HepG2 (cell line): ENCODE data around the gene TUT1. TPM values are rescaled to one million over a fixed set of nuclear protein-coding genes. Genes with fewer than 3 reads are reported as not detected.

ENCODE experiments used
- EEA1 ChIP-seq: sonication (generic); formaldehyde crosslinking; IDR thresholded peaks from 2 replicates; pipeline ENCODE4 v1.5.1; 2020; ENCODE audit warnings: mild to moderate bottlenecking, missing genetic modification reagents, borderline replicate concordance
- EED ChIP-seq: sonication (generic); formaldehyde crosslinking; IDR thresholded peaks from 2 replicates; pipeline ENCODE4 v1.5.0; 2020; ENCODE audit warnings: mild to moderate bottlenecking, missing genetic modification reagents
- HES4 ChIP-seq: sonication (generic); formaldehyde crosslinking; IDR thresholded peaks from 2 replicates; pipeline ENCODE4 v1.9.0; 2021; ENCODE audit warnings: mild to moderate bottlenecking, missing genetic modification reagents, borderline replicate concordance
- LBX2 ChIP-seq: sonication (generic); formaldehyde crosslinking; IDR thresholded peaks from 2 replicates; pipeline ENCODE4 v1.5.0; 2020; ENCODE audit warnings: missing genetic modification reagents, mild to moderate bottlenecking, borderline replicate concordance
- MAF1 ChIP-seq: sonication (generic); formaldehyde crosslinking; IDR thresholded peaks from 2 replicates; pipeline ENCODE4 v1.5.0; 2020; ENCODE audit warnings: missing genetic modification reagents, borderline replicate concordance
- MBD4 ChIP-seq: IDR thresholded peaks from 2 replicates; pipeline ENCODE4 v1.6.1; 2012; ENCODE audit warnings: low read length, inconsistent platforms, borderline replicate concordance
- NFIC ChIP-seq: IDR thresholded peaks from 2 replicates; pipeline ENCODE4 v1.6.1; 2012; ENCODE audit warnings: mild to moderate bottlenecking, low read length, inconsistent platforms
- NR2C2 ChIP-seq: sonication (generic); formaldehyde crosslinking; IDR thresholded peaks from 2 replicates; pipeline ENCODE4 v1.4.0; 2020; ENCODE audit warnings: missing genetic modification reagents, mild to moderate bottlenecking, moderate library complexity, borderline replicate concordance
- NRL ChIP-seq: sonication (generic); formaldehyde crosslinking; IDR thresholded peaks from 2 replicates; pipeline ENCODE4 v1.5.0; 2020; ENCODE audit warnings: missing genetic modification reagents, mild to moderate bottlenecking, moderate library complexity, borderline replicate concordance
- RELA ChIP-seq: sonication (generic); formaldehyde crosslinking; IDR thresholded peaks from 2 replicates; pipeline ENCODE4 v1.4.0; 2020; ENCODE audit warnings: missing genetic modification reagents
- SRY ChIP-seq: sonication (generic); formaldehyde crosslinking; IDR thresholded peaks from 2 replicates; pipeline ENCODE4 v1.8.0; 2022; ENCODE audit warnings: mild to moderate bottlenecking, missing genetic modification reagents
- U2AF2 ChIP-seq: fragments of 200-400 bp; formaldehyde crosslinking; IDR thresholded peaks from 2 replicates; pipeline ENCODE4 v1.6.1; 2017; ENCODE audit warnings: low read depth, mild to moderate bottlenecking, low read length
- ZIK1 ChIP-seq: sonication (generic); formaldehyde crosslinking; IDR thresholded peaks from 2 replicates; pipeline ENCODE4 v1.5.0; 2020; ENCODE audit warnings: mild to moderate bottlenecking, low read depth, missing genetic modification reagents, borderline replicate concordance
- ZNF230 ChIP-seq: sonication (generic); formaldehyde crosslinking; IDR thresholded peaks from 2 replicates; pipeline ENCODE4 v1.4.0; 2020; ENCODE audit warnings: mild to moderate bottlenecking, missing genetic modification reagents
- ZNF510 ChIP-seq: sonication (generic); formaldehyde crosslinking; IDR thresholded peaks from 2 replicates; pipeline ENCODE4 v1.4.0; 2020; ENCODE audit warnings: low read depth, mild to moderate bottlenecking, missing genetic modification reagents
- ZNF572 ChIP-seq: sonication (generic); formaldehyde crosslinking; IDR thresholded peaks from 2 replicates; pipeline ENCODE4 v1.5.1; 2020; ENCODE audit warnings: mild to moderate bottlenecking, missing genetic modification reagents
- ZNF605 ChIP-seq: sonication (generic); formaldehyde crosslinking; IDR thresholded peaks from 2 replicates; pipeline ENCODE4 v1.8.0; 2022; ENCODE audit warnings: mild to moderate bottlenecking, missing genetic modification reagents
- ZNF704 ChIP-seq: sonication (generic); formaldehyde crosslinking; IDR thresholded peaks from 2 replicates; pipeline ENCODE4 v1.8.1; 2023; ENCODE audit warnings: mild to moderate bottlenecking, inconsistent platforms, moderate library complexity, missing genetic modification reagents, borderline replicate concordance
- ZNF747 ChIP-seq: sonication (generic); formaldehyde crosslinking; IDR thresholded peaks from 2 replicates; pipeline ENCODE4 v1.8.1; 2023; ENCODE audit warnings: missing genetic modification reagents, mild to moderate bottlenecking, borderline replicate concordance
- ZNF761 ChIP-seq: sonication (generic); formaldehyde crosslinking; conservative IDR thresholded peaks from 2 replicates; pipeline ENCODE4 v1.4.0; 2020; ENCODE audit warnings: mild to moderate bottlenecking, missing genetic modification reagents
- ZNF772 ChIP-seq: sonication (generic); formaldehyde crosslinking; IDR thresholded peaks from 2 replicates; pipeline ENCODE4 v1.5.0; 2020; ENCODE audit warnings: mild to moderate bottlenecking, missing genetic modification reagents
- ZSCAN31 ChIP-seq: sonication (generic); formaldehyde crosslinking; IDR thresholded peaks from 2 replicates; pipeline ENCODE4 v1.5.0; 2020; ENCODE audit warnings: low read depth, mild to moderate bottlenecking, missing genetic modification reagents
- polyA plus RNA-seq, 8 experiments: library from polyadenylated mRNA; depleted of rRNA in 3 of 8; stranded (reverse) in 7 of 8; unstranded in 1 of 8; fragments of >200 nt; fragmentation: Illumina TruSeq in 4 of 8; extraction: Trizol in 4 of 8; gene quantifications; 2 replicates each; pipeline versions ENCODE4 v1.2.1 to v1.2.3, GENCODE V29; 2011 to 2016; ENCODE audit warnings: low read depth in 4 of 8, missing spikeins in 1 of 8, mixed read lengths in 1 of 8; ENCODE audit not compliant: insufficient read depth in 1 of 8
- total RNA-seq, 5 experiments: library from RNA; depleted of rRNA; stranded (reverse); fragments of >200 nt; fragmentation: Illumina TruSeq; extraction: Trizol; gene quantifications; 2 replicates each; pipeline ENCODE4 v1.2.3, GENCODE V29; 2016; ENCODE audit warnings: low read depth in 1 of 5
- TF ChIP-seq, protein P1 (sequence below): IDR thresholded peaks from 2 replicates; pipeline ENCODE4 v1.6.1; 2016; ENCODE audit warnings: low read depth, missing genetic modification reagents, missing compliant biosample characterization

The TUT1 gene
- total and polyA plus RNA-seq, 2 of the 13 experiments (the other 11 are each of a cell fraction or from before 2014, with no cell fraction given) = 9.7 to 14.3 TPM

- TF ChIP-seq NR2C2 (CRISPR knock-in tag) (no peak), LBX2 (CRISPR knock-in tag) (no peak), NRL (CRISPR knock-in tag) (no peak), SRY (CRISPR knock-in tag) (0 out of 2 replicates have a peak, but pooled peaks have one; percentile 44), MBD4 (0 out of 2 replicates have a peak, but pooled peaks have one; percentile 39), ZNF510 (CRISPR knock-in tag) (0 out of 2 replicates have a peak, but pooled peaks have one; percentile 49), EEA1 (CRISPR knock-in tag) (no peak), MAF1 (CRISPR knock-in tag) (peak; percentile 21; the same call in 1 of the 2 replicates), ZNF747 (0 out of 2 replicates have a peak, but pooled peaks have one; percentile 53), U2AF2 (no peak), ZNF605 (CRISPR knock-in tag) (peak; percentile 11; the same call in 1 of the 2 replicates), NFIC (0 out of 2 replicates have a peak, but pooled peaks have one; percentile 22), ZNF772 (CRISPR knock-in tag) (peak; percentile 32; the same call in 1 of the 2 replicates), ZNF230 (CRISPR knock-in tag) (0 out of 2 replicates have a peak, but pooled peaks have one; percentile 76), RELA (CRISPR knock-in tag) (no peak), EED (CRISPR knock-in tag) (0 out of 2 replicates have a peak, but pooled peaks have one; percentile 36), ZNF761 (CRISPR knock-in tag) (0 out of 2 replicates have a peak, but pooled peaks have one; percentile 21), ZNF572 (CRISPR knock-in tag) (0 out of 2 replicates have a peak, but pooled peaks have one; percentile 40), ZSCAN31 (CRISPR knock-in tag) (peak; percentile 39), ZNF704 (CRISPR knock-in tag) (peak; percentile 52; the same call in 1 of the 2 replicates), HES4 (CRISPR knock-in tag) (0 out of 2 replicates have a peak, but pooled peaks have one; percentile 22), ZIK1 (CRISPR knock-in tag) (no peak; the same call in 1 of the 2 replicates)
- TF ChIP-seq, protein P1, sequence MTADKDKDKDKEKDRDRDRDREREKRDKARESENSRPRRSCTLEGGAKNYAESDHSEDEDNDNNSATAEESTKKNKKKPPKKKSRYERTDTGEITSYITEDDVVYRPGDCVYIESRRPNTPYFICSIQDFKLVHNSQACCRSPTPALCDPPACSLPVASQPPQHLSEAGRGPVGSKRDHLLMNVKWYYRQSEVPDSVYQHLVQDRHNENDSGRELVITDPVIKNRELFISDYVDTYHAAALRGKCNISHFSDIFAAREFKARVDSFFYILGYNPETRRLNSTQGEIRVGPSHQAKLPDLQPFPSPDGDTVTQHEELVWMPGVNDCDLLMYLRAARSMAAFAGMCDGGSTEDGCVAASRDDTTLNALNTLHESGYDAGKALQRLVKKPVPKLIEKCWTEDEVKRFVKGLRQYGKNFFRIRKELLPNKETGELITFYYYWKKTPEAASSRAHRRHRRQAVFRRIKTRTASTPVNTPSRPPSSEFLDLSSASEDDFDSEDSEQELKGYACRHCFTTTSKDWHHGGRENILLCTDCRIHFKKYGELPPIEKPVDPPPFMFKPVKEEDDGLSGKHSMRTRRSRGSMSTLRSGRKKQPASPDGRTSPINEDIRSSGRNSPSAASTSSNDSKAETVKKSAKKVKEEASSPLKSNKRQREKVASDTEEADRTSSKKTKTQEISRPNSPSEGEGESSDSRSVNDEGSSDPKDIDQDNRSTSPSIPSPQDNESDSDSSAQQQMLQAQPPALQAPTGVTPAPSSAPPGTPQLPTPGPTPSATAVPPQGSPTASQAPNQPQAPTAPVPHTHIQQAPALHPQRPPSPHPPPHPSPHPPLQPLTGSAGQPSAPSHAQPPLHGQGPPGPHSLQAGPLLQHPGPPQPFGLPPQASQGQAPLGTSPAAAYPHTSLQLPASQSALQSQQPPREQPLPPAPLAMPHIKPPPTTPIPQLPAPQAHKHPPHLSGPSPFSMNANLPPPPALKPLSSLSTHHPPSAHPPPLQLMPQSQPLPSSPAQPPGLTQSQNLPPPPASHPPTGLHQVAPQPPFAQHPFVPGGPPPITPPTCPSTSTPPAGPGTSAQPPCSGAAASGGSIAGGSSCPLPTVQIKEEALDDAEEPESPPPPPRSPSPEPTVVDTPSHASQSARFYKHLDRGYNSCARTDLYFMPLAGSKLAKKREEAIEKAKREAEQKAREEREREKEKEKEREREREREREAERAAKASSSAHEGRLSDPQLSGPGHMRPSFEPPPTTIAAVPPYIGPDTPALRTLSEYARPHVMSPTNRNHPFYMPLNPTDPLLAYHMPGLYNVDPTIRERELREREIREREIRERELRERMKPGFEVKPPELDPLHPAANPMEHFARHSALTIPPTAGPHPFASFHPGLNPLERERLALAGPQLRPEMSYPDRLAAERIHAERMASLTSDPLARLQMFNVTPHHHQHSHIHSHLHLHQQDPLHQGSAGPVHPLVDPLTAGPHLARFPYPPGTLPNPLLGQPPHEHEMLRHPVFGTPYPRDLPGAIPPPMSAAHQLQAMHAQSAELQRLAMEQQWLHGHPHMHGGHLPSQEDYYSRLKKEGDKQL (CRISPR knock-in tag) = no peak
These were observed 16.8 kb downstream of the TUT1 start (continued) for GRCh38 chr11:62574363-62575071.
